ENCODE results near the gene PI16. TPM values are rescaled to one million over a fixed set of nuclear protein-coding genes. Genes with fewer than 3 reads are reported as not detected.

Gene PI16
- total RNA-seq, 1 donor, result 6.3 TPM

DNA sequence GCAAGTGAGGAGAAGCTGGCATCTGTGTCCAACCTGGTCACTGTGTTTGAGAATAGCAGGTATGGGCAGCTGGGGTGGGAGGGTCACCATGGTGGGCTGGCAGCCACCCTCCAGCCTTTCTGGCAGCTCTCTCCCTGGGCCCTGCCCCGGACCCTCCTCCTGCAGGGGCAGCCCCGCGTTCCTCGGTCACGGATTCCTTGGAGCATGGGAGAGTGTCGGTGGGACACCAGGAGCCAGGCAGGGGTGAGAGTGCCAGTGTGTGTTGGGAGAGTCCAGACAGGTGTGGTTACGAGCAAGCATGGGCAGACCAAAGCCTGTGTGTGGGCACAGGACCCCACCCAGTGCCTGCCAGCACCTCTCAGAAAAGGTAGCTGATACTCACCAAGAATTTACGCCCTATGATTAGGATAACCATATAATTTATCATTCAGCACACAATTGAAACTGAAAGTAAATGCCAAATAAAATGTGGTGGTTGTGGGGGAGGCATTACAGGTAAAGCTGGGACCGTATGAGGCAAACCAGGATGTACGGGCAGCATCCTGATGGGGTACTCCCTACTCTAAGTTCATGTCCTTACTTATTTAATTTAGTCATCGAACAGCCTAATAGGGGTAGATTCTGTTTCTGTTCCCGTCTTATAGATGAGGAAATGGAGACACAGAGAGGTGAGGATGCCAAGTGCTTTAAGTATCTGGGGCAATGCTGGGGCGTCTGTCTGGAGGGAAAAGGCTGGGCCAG, 51.5 kb downstream of the PI16 start:
- TF ChIP-seq, protein P1, sequence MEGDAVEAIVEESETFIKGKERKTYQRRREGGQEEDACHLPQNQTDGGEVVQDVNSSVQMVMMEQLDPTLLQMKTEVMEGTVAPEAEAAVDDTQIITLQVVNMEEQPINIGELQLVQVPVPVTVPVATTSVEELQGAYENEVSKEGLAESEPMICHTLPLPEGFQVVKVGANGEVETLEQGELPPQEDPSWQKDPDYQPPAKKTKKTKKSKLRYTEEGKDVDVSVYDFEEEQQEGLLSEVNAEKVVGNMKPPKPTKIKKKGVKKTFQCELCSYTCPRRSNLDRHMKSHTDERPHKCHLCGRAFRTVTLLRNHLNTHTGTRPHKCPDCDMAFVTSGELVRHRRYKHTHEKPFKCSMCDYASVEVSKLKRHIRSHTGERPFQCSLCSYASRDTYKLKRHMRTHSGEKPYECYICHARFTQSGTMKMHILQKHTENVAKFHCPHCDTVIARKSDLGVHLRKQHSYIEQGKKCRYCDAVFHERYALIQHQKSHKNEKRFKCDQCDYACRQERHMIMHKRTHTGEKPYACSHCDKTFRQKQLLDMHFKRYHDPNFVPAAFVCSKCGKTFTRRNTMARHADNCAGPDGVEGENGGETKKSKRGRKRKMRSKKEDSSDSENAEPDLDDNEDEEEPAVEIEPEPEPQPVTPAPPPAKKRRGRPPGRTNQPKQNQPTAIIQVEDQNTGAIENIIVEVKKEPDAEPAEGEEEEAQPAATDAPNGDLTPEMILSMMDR (IDR thresholded peaks at IDR 0.05; ENCODE audit: insufficient read depth, low read length), result no peak
- no peak for DNase-seq (ENCODE audit: low read depth)
- H3K4me3 ChIP-seq (ENCODE audit: low read depth, low read length), result no peak overlapping the region

- DNase-seq (ENCODE audit: low read depth), result no peak
- no peak overlapping the region for H3K4me3 ChIP-seq (ENCODE audit: low read depth, low read length)
- TF ChIP-seq, protein P1 (IDR thresholded peaks at IDR 0.05; ENCODE audit: insufficient read depth, low read length), result no peak
Observed at GRCh38 chr6:37006793-37007339, 52.3 kb downstream of the PI16 start.

GRCh38 chr6:37007340-37008043, 53.0 kb downstream of the PI16 start:
- peak; percentile 15 for DNase-seq (ENCODE audit: low read depth)
- H3K4me3 ChIP-seq (ENCODE audit: low read depth, low read length), result no peak overlapping the region
- TF ChIP-seq, protein P1 (IDR thresholded peaks at IDR 0.05; ENCODE audit: insufficient read depth, low read length), result no peak

DNA sequence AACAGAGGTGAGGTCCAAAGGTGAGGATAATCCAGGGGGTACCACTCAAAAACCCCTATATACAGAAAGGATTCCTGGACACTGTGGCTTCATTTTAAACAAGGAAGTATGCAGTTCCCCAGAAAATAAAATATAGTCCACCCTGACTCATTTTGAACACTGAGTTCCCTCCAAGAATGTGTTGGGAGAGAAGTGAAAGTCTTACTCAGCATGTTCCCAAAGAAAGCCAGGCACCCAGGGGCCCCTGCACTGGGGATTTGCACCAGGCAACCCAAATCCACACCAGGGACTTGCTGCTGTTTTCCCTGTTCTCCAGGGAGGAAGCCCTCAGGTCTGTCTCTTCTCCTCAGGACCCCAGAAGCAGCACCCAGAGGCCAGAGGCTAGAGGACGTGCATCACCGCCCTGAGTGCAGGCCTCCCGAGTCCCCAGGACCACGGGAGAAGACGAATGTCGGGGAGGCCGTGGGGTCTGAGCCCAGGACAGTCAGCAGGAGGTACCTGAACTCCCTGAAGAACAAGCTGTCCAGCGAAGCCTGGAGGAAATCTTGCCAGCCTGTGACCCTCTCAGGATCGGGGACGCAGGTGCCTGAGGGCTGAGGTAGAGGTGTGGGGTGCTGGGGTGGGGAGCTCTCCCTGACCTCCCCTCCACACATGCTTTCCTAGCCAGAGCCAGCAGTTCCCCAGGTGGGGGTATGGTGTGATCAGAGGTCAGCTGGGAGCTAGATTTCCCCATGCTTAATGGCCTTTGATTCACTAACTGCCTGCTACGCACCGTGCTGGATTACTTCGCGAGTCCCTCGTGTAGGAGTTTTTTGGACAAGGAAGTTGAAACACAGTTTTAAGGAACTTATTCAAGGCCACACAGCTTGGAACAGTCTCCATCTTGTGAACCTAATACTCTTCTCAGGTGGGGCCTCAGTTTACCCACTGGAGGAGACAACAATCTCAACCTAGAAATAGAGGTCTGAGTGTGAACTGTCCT, 54.2 kb downstream of the PI16 start:
- DNase-seq (ENCODE audit: low read depth), result no peak
- TF ChIP-seq, protein P1 (IDR thresholded peaks at IDR 0.05; ENCODE audit: insufficient read depth, low read length), result no peak
- no peak overlapping the region for H3K4me3 ChIP-seq (ENCODE audit: low read depth, low read length)

DNA sequence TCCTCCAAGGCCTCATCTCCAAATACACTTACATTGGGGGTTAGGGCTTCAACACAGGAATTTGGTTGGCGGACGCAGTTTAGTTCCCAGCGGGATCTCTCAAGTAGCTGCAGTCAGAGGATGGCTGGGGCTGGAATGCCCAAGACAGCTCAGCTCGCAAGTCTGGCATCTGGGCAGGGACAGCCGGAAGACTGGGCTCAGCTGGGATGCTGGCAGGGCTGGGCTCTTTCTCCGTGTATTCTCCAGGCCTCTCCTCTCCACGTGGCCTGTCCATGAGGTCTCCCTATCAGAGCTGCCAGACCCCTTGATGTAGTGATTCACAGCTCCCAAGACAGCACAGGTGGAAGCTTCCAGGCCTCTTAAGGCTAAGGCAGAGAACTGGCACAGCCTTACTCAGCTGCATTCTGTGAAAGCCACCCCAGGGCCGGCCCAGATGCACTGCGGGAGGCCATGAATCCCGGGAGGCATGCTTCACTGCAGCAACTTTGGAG, 55.9 kb downstream of the PI16 start:
- no peak for DNase-seq (ENCODE audit: low read depth)
- TF ChIP-seq, protein P1 (IDR thresholded peaks at IDR 0.05; ENCODE audit: insufficient read depth, low read length), result no peak
- H3K4me3 ChIP-seq (ENCODE audit: low read depth, low read length), result no peak overlapping the region

All from fibroblast of the aortic adventitia (primary cell).